Activated T-cell treated with anti-CD3 and anti-CD28 coated beads, Interleukin-2, amount 50 U/mL, for 24 hours (primary cell): Measurements from ENCODE around the gene CLDN34.

Source experiments
- DNase-seq: peaks from one replicate; pipeline ENCODE4 v3.0.0-alpha.2; 2020
- H3K27ac Mint-ChIP-seq: 2 replicates; pipeline ENCODE4 v1.8.0; 2020; ENCODE audit warnings: mild to moderate bottlenecking, mixed read lengths
- H3K27me3 Mint-ChIP-seq: 2 replicates; pipeline ENCODE4 v1.8.0; 2020; ENCODE audit warnings: mixed read lengths
- H3K36me3 Mint-ChIP-seq: 2 replicates; pipeline ENCODE4 v1.8.0; 2020; ENCODE audit warnings: low read depth, mixed read lengths
- H3K4me1 Mint-ChIP-seq: 2 replicates; pipeline ENCODE4 v1.8.0; 2020; ENCODE audit warnings: low read depth, mixed read lengths
- H3K4me3 Mint-ChIP-seq: 2 replicates; pipeline ENCODE4 v1.8.0; 2020; ENCODE audit warnings: mild to moderate bottlenecking, moderate library complexity, mixed read lengths
- H3K9me3 Mint-ChIP-seq: 2 replicates; pipeline ENCODE4 v1.8.0; 2020; ENCODE audit warnings: mixed read lengths

The CLDN34 gene, protein sequence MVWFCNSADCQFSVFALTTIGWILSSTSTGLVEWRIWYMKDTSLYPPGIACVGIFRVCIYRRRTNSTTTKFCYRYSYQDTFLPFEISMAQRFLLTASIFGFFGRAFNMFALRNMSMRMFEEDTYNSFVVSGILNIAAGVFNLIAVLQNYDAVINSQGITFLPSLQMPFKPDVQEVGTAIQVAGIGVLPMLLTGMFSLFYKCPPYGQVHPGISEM

GRCh38 chrX:9966775-9967408 lies at the start of gene CLDN34:
Gene CLDN34 (plus strand): TSS chrX:9967358. CDS start chrX:9967358, 0 bp downstream.
- Mint-ChIP-seq H3K4me3 (no peak within 1 kb of the TSS), H3K36me3 (no peaks in the 10 kb centered on the region), H3K27ac (no peak within 1 kb of the TSS), H3K9me3 (no peaks in the 10 kb centered on the region), H3K4me1 (no peaks in the 10 kb centered on the region), H3K27me3 (peaks cover 10% of the 10 kb centered on the region)
- no peak for DNase-seq

GRCh38 chrX:9917861-9918260 lies 49.3 kb upstream of the CLDN34 start:
- Mint-ChIP-seq H3K27me3 (peaks cover 48% of the 10 kb centered on the region), H3K27ac (no peak overlapping the region), H3K36me3 (no peaks in the 10 kb centered on the region), H3K4me1 (no peaks in the 10 kb centered on the region), H3K9me3 (no peaks in the 10 kb centered on the region), H3K4me3 (no peak overlapping the region)
- DNase-seq, result no peak

DNA sequence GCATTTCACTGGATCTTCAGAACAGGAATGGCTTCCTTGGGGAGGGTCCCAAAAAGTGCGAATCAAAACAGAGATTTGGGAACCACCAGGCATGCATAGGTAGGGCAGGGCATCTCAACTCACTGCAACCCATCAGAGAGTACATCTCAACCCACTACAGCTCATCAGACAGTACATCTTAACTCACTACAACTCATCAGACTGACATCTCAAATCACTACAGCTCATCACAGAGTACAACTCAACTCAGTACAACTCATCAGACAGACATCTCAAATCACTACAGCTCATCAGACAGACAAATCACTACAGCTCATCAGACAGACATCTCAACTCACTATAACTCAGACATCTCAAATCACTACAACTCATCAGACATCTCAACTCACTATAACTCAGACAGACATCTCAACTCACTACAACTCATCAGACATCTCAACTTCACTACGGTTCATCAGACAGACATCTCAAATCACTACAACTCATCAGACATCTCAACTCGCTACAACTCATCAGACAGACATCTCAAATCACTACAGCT lies 47.5 kb upstream of the CLDN34 start:
- DNase-seq, result no peak
- no peak overlapping the region for H3K27ac Mint-ChIP-seq
- no peaks in the 10 kb centered on the region for H3K4me1 Mint-ChIP-seq
- H3K4me3 Mint-ChIP-seq, result no peak overlapping the region
- H3K9me3 Mint-ChIP-seq, result no peaks in the 10 kb centered on the region
- H3K36me3 Mint-ChIP-seq, result no peaks in the 10 kb centered on the region
- H3K27me3 Mint-ChIP-seq, result peaks cover 38% of the 10 kb centered on the region

GRCh38 chrX:9921407-9921806 lies 45.8 kb upstream of the CLDN34 start:
- Mint-ChIP-seq H3K4me1 (no peaks in the 10 kb centered on the region), H3K9me3 (no peaks in the 10 kb centered on the region), H3K4me3 (no peak overlapping the region), H3K36me3 (no peaks in the 10 kb centered on the region), H3K27me3 (peaks cover 44% of the 10 kb centered on the region), H3K27ac (no peak overlapping the region)
- DNase-seq, result no peak

- Mint-ChIP-seq H3K9me3 (no peaks in the 10 kb centered on the region), H3K27ac (no peak overlapping the region), H3K4me1 (no peaks in the 10 kb centered on the region), H3K36me3 (no peaks in the 10 kb centered on the region), H3K4me3 (no peak overlapping the region), H3K27me3 (peaks cover 51% of the 10 kb centered on the region)
- no peak for DNase-seq
Measured at GRCh38 chrX:9923357-9923756, 43.8 kb upstream of the CLDN34 start.

DNA sequence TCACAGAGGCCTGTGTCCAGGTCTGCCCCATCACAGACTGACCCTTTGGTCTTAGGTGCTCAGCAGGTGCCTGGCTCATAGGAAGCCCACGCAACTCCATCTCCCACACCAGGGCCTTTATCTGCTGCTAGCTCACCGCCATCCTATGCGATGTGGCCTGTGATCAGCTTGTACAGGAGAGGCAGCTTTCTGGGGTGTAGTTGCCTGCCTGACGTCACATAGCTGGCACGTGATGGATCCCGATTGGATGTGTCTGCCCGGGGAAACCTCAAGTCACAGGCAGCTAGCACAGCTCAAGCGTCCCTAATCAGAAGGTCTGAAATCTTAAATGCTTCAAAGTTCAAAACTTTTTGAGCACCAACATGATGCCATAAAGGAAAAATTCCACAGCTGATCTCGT lies 41.2 kb upstream of the CLDN34 start:
- no peaks in the 10 kb centered on the region for H3K9me3 Mint-ChIP-seq
- DNase-seq, result no peak
- H3K4me1 Mint-ChIP-seq, result no peaks in the 10 kb centered on the region
- no peak overlapping the region for H3K27ac Mint-ChIP-seq
- H3K4me3 Mint-ChIP-seq, result no peak overlapping the region
- H3K36me3 Mint-ChIP-seq, result no peaks in the 10 kb centered on the region
- peaks cover 48% of the 10 kb centered on the region for H3K27me3 Mint-ChIP-seq

GRCh38 chrX:9927698-9928482 lies 39.3 kb upstream of the CLDN34 start:
- Mint-ChIP-seq H3K4me3 (no peak overlapping the region), H3K36me3 (no peaks in the 10 kb centered on the region), H3K4me1 (no peaks in the 10 kb centered on the region), H3K27ac (no peak overlapping the region), H3K9me3 (no peaks in the 10 kb centered on the region), H3K27me3 (peaks cover 36% of the 10 kb centered on the region)
- DNase-seq, result no peak

DNA sequence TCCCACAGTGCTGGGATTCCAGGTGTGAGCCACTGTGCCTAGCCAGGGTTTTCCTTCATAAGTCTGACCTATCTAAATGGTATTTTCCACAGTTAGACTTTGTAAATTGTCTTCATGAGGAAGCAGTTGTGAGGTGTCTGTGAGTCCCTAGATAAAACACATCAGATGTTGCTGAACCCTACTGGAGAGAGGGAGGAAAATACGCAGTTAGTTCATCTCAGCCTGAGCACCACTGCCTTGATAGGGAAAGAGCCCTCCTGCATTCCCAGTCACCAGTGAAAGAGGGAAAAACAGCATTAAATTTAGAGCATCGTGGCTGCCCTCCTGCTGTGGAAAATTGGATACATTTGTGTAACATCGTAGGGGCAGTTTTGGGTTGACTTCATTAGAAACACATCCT lies 31.7 kb upstream of the CLDN34 start:
- DNase-seq, result no peak
- Mint-ChIP-seq H3K4me1 (peaks cover 4% of the 10 kb centered on the region), H3K9me3 (no peaks in the 10 kb centered on the region), H3K36me3 (no peaks in the 10 kb centered on the region), H3K27ac (no peak overlapping the region), H3K27me3 (peaks cover 54% of the 10 kb centered on the region), H3K4me3 (no peak overlapping the region)

- Mint-ChIP-seq H3K4me3 (no peak overlapping the region), H3K4me1 (peaks cover 23% of the 10 kb centered on the region), H3K9me3 (no peaks in the 10 kb centered on the region), H3K27me3 (peaks cover 65% of the 10 kb centered on the region), H3K36me3 (no peaks in the 10 kb centered on the region), H3K27ac (no peak overlapping the region)
- DNase-seq, result no peak
Measured at GRCh38 chrX:9937761-9938160, 29.4 kb upstream of the CLDN34 start.

- no peak overlapping the region for H3K4me3 Mint-ChIP-seq
- no peak overlapping the region for H3K27ac Mint-ChIP-seq
- no peak for DNase-seq
- H3K4me1 Mint-ChIP-seq, result peaks cover 28% of the 10 kb centered on the region
- H3K27me3 Mint-ChIP-seq, result peaks cover 70% of the 10 kb centered on the region
- H3K9me3 Mint-ChIP-seq, result no peaks in the 10 kb centered on the region
- no peaks in the 10 kb centered on the region for H3K36me3 Mint-ChIP-seq
Measured at GRCh38 chrX:9938516-9938915, 28.6 kb upstream of the CLDN34 start.

DNA sequence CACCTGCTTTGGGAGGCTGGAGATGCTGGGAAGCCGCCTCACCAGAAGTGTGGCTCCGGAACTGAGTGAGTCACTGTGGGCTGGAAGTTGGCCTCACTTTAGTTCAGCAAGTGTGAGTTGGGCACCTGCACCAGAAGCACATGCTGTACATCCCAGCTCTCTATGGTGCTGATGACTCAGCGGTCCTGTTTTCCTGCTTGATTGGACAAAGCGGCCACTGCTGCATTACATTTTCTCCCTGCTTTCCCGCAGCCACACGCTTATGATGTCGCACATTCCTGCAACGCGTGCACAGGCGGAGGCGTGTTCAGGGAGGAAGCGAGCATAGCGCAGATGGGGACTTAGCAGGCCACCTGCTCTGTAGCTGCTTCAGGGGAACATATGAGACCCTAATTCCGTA lies 26.7 kb upstream of the CLDN34 start:
- peaks cover 28% of the 10 kb centered on the region for H3K4me1 Mint-ChIP-seq
- H3K9me3 Mint-ChIP-seq, result no peaks in the 10 kb centered on the region
- H3K27ac Mint-ChIP-seq, result no peak overlapping the region
- peaks cover 75% of the 10 kb centered on the region for H3K27me3 Mint-ChIP-seq
- DNase-seq, result no peak
- H3K4me3 Mint-ChIP-seq, result no peak overlapping the region
- no peaks in the 10 kb centered on the region for H3K36me3 Mint-ChIP-seq

GRCh38 chrX:9942086-9942485 lies 25.1 kb upstream of the CLDN34 start:
- Mint-ChIP-seq H3K27me3 (peaks cover 74% of the 10 kb centered on the region), H3K27ac (peak overlapping the region; percentile 88), H3K9me3 (no peaks in the 10 kb centered on the region), H3K36me3 (no peaks in the 10 kb centered on the region), H3K4me1 (peaks cover 28% of the 10 kb centered on the region), H3K4me3 (peak overlapping the region; percentile 15)
- peak; percentile 68 for DNase-seq

- no peak for DNase-seq
- Mint-ChIP-seq H3K36me3 (no peaks in the 10 kb centered on the region), H3K9me3 (no peaks in the 10 kb centered on the region), H3K27me3 (peaks cover 78% of the 10 kb centered on the region), H3K27ac (no peak overlapping the region), H3K4me1 (peaks cover 28% of the 10 kb centered on the region), H3K4me3 (no peak overlapping the region)
Measured at GRCh38 chrX:9943420-9943819, 23.7 kb upstream of the CLDN34 start.

GRCh38 chrX:9947131-9947794 lies 19.9 kb upstream of the CLDN34 start:
- Mint-ChIP-seq H3K9me3 (peaks cover under 1% of the 10 kb centered on the region), H3K27me3 (peaks cover 80% of the 10 kb centered on the region), H3K4me3 (no peak overlapping the region), H3K4me1 (peaks cover 11% of the 10 kb centered on the region), H3K36me3 (no peaks in the 10 kb centered on the region), H3K27ac (no peak overlapping the region)
- DNase-seq, result no peak
